Measurements from ENCODE around the gene LRGUK.

DNA sequence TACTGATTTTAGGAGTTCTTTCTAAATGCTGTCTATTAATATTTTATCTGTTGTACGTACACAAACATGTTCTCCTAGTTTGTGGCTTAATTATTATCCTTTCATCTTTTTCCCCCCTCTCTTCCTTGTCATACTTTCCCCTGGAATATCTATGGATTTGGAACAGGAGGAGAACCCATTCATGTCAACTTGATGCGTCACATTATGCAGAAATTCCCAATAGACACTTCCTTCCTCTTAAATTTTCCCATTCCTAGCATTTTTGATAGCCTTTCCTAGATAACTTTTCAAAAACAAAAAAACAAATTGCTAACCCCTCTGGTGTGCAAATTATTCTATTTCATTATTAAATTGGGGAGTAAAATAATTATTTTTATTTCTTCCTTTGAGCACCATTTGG is 153.4 kb downstream of the LRGUK start:
- TF ChIP-seq, protein P1, sequence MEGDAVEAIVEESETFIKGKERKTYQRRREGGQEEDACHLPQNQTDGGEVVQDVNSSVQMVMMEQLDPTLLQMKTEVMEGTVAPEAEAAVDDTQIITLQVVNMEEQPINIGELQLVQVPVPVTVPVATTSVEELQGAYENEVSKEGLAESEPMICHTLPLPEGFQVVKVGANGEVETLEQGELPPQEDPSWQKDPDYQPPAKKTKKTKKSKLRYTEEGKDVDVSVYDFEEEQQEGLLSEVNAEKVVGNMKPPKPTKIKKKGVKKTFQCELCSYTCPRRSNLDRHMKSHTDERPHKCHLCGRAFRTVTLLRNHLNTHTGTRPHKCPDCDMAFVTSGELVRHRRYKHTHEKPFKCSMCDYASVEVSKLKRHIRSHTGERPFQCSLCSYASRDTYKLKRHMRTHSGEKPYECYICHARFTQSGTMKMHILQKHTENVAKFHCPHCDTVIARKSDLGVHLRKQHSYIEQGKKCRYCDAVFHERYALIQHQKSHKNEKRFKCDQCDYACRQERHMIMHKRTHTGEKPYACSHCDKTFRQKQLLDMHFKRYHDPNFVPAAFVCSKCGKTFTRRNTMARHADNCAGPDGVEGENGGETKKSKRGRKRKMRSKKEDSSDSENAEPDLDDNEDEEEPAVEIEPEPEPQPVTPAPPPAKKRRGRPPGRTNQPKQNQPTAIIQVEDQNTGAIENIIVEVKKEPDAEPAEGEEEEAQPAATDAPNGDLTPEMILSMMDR (IDR thresholded peaks at IDR 0.05 in 4 of 5, conservative IDR thresholded peaks at IDR 0.05 in 1 of 5): no peak
- no peak for TF ChIP-seq POLR2A (IDR thresholded peaks at IDR 0.05)
